Stomach (tissue), 4 donors: ENCODE measurements around the gene PPP1R12B.

Experiments used
- POLR2A ChIP-seq, 4 donors: fragments of 450-650 bp; IDR thresholded peaks; one replicate each; pipeline ENCODE4 v1.6.1; 2016; ENCODE audit warnings: antibody characterized with exemption in 4 of 4, control low read depth in 2 of 4, mild to moderate bottlenecking in 1 of 4, moderate library complexity in 1 of 4
- TF ChIP-seq, protein P1 (sequence below), 7 experiments: fragments of 450-650 bp in 4 of 7; fragments of 200-600 bp in 3 of 7; sonication (generic) in 3 of 7; IDR thresholded peaks; one replicate each; pipeline ENCODE4 v1.5.1; 2016 to 2019; ENCODE audit warnings: antibody characterized with exemption in 7 of 7, control low read depth in 2 of 7, mild to moderate bottlenecking in 1 of 7

DNA sequence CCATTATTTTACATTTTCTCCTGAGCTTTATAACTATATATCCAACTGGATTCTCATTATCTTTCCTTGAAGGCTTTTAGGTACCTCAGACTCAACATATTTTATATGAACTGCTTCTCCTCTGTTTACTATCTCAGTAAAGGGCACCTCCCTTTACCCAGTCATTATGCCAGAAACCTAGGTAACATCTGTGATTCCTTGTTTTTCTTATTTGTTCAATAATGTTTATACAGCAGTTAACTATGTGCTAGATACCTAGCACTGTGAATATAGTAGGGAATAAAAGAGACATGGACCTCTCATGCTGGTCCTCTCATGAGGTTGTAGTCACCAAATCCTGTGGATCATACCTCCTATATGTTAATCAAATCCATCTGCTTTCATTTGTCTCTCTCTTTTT is 25.6 kb downstream of the PPP1R12B start:
- no peak for TF ChIP-seq POLR2A (IDR thresholded peaks at IDR 0.05)
- TF ChIP-seq, protein P1, sequence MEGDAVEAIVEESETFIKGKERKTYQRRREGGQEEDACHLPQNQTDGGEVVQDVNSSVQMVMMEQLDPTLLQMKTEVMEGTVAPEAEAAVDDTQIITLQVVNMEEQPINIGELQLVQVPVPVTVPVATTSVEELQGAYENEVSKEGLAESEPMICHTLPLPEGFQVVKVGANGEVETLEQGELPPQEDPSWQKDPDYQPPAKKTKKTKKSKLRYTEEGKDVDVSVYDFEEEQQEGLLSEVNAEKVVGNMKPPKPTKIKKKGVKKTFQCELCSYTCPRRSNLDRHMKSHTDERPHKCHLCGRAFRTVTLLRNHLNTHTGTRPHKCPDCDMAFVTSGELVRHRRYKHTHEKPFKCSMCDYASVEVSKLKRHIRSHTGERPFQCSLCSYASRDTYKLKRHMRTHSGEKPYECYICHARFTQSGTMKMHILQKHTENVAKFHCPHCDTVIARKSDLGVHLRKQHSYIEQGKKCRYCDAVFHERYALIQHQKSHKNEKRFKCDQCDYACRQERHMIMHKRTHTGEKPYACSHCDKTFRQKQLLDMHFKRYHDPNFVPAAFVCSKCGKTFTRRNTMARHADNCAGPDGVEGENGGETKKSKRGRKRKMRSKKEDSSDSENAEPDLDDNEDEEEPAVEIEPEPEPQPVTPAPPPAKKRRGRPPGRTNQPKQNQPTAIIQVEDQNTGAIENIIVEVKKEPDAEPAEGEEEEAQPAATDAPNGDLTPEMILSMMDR (IDR thresholded peaks at IDR 0.05), result no peak
